NOMO-1 treated with dmso at 0.1 percent for 144 hours (cell line): ENCODE results near the gene DPP6.

Experiments
- DNase-seq: peaks from one replicate; lab custom pipeline; 2025; ENCODE audit not compliant: unreplicated experiment; lab: John Stamatoyannopoulos, UW

The DPP6 gene

DNA sequence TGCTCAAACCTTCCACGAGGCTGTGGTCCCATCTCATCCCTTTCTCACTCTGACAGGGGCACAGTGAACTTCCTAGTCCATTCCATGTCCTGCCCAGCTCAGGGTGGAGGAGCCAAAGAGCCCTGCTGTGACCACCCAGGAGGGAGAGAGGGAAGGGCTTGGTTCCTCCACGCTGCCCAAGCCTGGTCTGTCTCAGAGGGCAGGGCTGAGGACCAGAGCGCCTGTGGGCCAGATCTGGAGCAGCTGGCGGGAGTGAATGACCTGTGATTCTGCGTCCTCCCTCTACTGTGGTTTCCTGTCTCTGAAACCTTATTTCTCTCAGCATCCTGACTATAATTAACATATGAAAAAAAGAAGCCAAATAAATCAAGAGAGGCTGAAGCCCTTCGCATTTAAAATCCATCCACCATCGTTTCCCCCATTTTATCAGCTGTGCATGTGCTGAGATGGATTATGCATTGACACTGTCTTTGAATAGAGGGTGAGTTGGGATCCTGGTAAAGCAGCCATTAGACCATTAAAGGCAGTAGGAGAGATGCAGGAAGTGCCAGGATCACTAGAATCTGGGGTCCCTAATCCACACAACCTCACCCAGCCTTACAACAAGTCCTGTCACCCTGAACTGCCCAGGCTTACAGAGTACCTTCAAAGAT, 165.6 kb downstream of the DPP6 start:
- no peak for DNase-seq

DNA sequence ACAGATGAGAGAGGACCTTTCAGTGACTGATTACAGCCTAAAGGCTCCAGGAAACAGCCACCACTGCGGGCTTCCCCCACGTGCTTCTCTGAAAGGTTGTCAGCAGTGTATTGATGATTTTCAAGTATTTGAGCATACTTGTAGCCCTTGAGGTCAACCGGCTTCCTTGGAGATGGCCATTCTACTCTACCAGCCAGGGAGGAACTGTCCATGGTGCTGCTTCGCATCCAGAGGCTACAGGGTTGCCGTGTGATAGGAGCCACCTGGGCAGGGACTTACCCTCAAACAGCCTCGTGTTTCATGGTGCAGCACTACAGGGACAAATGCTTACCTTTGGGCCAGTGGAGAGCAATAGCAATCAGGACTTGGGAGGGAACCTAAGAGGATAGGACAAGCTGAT, 179.5 kb downstream of the DPP6 start:
- no peak for DNase-seq

- DNase-seq, result no peak
Measured at GRCh38 chr7:154232700-154233099, 180.5 kb downstream of the DPP6 start.

DNA sequence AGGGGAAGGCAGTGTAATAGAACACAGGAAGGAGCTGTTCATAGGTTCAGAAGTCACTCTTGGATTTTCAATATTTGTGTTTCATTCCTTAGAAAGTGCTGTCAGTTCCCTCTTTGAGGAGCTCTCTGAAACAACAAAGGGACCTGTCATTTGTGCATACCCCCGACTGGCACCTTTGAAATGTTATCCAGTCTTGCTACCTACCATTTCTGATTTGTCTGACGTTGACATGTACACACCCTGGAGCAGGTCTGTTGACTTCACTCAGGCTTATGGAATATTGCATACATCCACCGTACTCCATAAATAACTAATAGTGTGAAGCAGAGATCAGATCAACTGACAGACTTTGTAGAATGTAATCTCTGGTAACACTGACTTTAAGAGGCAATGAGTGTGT, 189.8 kb downstream of the DPP6 start:
- DNase-seq, result no peak

GRCh38 chr7:154242709-154243108, 190.5 kb downstream of the DPP6 start:
- no peak for DNase-seq

DNA sequence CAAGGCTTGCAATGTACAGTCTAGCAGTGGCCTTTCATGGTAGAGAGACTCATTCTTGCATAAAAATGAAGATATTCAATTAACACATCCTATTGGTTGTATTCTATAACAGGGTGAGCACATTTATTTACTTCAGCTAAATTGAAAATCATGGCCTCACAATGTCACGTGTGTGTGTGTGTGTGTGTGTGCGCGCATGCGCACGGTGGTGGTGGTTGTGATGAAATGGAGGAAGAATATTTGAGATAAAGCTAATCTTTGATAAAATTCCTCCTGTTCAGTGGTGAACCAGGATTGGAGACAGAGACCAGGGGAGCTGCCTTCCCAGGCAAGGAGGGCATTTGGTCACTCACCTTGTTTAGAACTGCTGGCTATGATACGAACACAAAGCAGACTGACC, 199.8 kb downstream of the DPP6 start:
- DNase-seq, result no peak

DNA sequence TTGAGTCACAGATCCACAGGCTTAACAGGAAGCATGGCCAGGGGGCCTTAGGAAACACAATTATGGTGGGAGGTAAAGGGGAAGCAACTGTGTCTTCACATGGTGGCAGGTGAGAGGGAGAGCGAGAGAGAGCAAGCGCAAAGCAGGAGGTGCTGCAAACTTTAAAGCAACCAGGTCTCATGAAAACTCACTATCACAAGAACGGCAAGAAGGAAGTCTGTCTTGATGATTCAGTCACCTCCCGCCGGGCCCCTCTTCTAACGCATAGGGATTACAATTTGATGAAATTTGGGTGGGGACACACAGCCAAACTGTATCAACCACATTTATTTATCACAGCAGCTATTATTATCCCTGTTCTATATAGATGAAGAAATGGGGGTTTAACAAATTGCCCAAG, 201.6 kb downstream of the DPP6 start:
- no peak for DNase-seq

- no peak for DNase-seq
Measured at GRCh38 chr7:154255324-154255723, 203.1 kb downstream of the DPP6 start.

DNA sequence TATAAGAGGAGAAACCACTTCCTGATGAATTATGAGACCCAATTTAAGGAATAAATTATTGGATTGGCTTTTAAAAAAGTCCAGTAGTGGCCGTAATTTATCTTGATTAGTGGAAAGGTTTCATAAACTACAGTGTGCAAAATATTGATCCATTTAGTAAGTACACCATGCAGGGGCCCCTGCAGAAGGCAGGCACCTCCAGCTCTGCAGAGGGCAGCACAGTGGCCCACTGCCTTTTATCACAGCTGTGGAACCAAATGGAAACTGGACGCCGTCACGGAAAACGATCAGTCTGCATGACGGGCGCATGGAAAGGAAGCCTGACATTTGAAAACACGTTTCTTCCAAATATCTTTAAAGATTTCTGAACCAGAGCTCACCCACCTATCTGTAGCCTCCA, 204.0 kb downstream of the DPP6 start:
- DNase-seq, result no peak

- DNase-seq, result no peak
Measured at GRCh38 chr7:154259396-154259795, 207.2 kb downstream of the DPP6 start.

DNA sequence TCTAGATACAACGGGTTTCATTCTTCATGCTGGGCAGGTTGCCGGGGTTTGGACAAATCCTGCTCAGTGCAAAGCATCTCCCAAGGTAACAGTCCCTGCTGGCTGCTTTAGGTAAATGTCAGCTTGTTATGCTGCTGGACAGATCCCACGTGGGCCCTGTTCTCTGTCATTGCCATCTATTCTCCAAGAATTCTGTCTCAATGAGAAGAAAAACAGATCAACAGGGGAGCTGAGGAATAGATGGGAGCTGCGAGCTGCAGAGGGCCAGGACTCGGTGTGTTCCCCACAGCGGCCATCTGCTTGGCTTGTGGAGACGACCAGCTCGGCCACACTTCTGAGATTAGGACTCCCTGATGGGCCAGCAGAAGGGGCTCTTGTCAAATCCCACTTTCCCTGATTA, 235.2 kb downstream of the DPP6 start:
- no peak for DNase-seq

DNA sequence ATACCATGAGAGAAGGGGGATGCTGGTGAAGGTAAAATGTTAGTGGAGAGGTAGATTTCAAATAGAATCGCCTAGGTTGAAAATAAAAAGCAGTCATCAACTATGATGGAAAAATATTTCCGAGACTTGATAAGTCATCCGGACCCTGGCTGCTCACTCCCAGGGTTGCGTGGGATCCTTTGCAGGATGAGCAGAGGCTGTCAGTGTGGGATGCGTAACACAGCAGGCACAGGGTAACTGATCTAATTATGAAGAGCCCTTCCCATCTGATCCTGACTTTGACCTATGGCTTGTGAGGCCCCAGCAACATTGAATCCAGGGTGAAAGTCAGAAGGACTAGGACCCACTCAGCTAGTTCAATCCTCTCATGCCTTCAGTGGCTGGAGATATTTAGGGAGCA, 236.9 kb downstream of the DPP6 start:
- no peak for DNase-seq

GRCh38 chr7:154296443-154296842, 244.2 kb downstream of the DPP6 start:
- no peak for DNase-seq

- no peak for DNase-seq
Measured at GRCh38 chr7:154299736-154300135, 247.5 kb downstream of the DPP6 start.

DNA sequence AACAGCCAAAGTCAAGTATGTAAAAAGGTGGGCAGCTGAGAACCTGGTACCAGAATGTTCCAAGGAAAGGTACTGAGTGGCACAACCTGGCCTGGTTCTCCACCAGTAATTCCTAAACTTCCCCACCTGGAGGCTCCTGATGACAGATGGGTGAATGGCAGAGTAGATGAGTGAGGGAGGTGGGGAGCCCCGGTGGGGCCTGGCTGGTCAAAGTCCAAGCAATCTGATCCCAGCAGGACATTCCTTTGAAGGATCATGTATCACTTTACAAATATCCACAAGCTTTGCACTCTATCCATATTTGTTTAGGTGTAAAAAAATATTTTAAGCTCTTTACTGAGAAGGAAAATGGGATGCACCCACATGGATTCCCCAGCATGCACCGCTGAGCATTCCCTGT, 250.2 kb downstream of the DPP6 start:
- no peak for DNase-seq

- DNase-seq, result no peak
Measured at GRCh38 chr7:154304231-154304630, 252.0 kb downstream of the DPP6 start.

DNA sequence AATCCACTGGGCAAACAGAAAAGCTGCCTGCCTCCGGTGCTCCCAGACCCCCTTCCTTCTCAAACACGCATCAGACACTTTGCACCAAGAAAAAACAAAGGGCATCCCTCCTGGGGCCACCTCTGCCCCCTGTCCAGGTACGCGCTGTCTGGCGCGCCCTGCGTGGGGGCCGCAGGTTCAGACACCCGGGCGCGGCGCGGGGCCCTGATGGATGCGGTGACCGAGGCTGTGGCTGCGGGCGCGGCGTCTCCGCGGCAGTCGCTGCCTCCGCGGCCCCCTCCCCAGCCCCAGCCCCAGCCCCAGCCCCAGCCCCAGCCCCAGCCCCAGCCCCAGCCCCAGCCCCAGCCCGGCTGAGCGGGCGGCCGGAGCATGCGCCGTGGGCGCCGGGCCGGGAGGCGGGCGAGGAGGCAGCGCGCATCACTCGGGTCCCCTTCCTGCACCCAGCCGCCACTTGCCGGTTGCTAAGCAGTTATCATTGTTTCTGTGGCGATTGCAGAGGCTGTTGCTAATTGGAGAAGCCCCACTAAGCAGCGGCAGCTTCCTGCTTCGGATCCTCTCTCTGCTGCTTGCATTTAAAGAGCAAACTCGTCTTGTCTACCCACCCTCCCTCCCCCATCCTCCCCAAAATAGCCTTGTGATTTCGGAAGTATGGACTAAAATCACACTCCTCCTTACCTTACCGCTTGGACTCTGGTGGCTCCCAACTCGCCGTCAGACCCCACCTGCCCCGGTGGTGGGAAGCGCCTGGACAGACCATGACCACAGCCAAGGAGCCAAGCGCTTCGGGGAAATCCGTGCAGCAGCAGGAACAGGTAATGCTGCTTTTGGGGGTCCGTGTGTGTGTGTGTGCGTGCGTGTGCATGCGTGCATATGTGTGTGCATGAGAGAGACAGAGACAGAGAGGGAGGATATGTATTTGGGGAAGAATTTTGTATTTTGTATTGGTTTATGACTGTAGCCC, 252.8 kb downstream of the DPP6 start:
- DNase-seq, result no peak

DNA sequence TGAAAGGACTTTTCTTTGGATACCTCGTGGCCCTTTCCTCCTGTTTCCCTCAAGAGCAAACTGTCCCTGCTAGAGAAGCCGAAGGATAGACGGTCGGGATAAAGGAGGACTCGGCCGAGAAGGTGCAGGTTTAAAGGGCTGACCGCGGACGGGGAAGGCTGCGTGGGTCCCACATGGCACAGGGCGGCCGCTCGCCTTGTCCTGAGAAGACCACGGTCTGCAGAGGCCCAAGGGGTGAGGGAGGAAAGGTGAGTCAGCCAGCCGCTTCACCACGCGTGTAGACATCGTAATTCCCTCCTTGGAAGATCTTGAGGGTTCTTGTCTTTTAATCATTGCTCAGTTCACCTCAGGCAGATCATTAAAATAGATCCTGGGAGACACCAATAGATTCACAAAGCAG, 253.8 kb downstream of the DPP6 start:
- DNase-seq, result no peak

DNA sequence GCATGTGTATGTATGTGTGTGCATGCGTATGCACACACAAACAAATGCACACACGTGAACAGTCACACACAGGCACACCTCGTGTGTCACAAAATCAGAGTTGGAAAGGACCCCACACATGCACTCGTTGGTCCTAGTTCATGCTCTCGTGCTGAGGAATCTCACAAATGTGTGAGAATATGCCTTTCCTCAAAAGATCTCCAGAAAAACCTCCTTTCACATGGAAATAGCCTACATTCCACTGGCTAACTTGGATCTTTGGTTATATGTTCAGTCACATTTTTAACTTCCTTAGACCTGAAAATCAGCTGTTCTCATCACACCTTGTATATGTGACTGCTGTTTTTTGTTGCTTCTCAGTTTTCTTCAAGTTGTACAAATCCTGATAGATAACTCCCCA, 256.7 kb downstream of the DPP6 start:
- no peak for DNase-seq

GRCh38 chr7:154310114-154310513, 257.9 kb downstream of the DPP6 start:
- DNase-seq, result no peak

DNA sequence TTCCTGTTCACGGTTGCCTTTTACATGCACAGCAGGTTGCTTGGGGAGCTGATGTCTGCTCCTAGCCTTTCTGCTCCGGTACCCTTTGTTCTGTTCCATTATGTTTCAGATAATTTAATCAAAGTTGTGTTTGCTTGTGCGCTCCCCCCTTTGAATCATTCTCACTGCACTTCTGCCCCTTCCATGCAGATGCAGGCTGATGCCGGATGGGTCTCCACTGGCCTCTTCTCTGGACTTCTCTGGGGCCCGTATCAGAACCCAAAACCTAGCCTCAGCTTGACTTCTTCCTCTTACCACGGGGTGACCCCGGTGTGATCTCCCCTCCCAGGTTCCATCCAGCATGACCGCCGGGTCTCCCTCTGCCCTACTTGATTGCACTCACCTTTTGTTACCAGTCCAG, 272.0 kb downstream of the DPP6 start:
- no peak for DNase-seq

DNA sequence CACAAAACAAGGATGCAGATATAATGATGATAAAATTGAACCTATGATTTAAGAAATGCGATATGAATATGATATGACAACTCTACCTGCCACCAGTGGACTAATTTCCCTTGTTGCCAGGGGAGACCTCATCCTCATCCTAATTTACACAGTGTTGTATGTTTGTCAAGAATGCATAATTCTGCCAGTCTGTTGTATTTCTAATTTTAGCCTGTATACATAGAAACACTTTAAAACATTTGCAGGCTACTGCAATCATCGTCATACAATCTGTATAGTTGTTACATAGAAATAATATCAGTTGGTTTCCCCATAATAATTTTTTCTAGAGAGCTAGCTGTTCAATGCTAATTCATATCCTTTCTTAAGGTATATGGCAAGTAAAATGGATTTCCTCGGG, 274.2 kb downstream of the DPP6 start:
- DNase-seq, result no peak

DNA sequence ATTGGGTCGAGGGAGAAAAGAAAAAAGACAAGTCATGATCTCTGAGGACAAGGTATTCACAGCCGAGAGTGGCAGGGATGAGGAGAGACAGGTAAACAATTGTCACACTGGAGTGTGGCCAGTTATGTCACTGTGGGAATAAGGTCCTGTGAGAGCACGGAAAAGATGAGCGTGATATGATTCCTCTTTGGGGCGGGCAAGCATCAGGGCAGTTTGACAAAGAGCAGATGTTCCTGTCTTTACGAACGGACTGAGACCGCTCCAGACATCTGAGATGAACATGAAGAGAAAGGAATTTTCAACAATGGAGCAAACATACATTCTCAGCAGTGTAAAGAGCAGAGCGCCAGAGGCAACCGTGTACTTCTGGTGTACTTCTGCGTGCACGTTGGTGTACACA, 278.1 kb downstream of the DPP6 start:
- DNase-seq, result no peak
